A549 (cell line): Measurements from ENCODE around the gene WIPF3.

Experiments used
- CEBPB ChIP-seq, 2 experiments: fragments of >200 bp in 1 of 2; sonication (Bioruptor Twin) in 1 of 2; formaldehyde crosslinking in 1 of 2; IDR thresholded peaks; 2 replicates each; pipeline ENCODE4 v1.6.1; 2012 to 2016
- EP300 ChIP-seq, 2 experiments: fragments of >200 bp; sonication (Bioruptor Twin); formaldehyde crosslinking; IDR thresholded peaks; 2 replicates in 1 of 2; 3 replicates in 1 of 2; pipeline ENCODE4 v1.6.1; 2016 to 2017
- ESRRA ChIP-seq: fragments of 150-350 bp; IDR thresholded peaks from 2 replicates; pipeline ENCODE4 v1.6.1; 2014; ENCODE audit warnings: mild to moderate bottlenecking, low read length, borderline replicate concordance
- GATA3 ChIP-seq: IDR thresholded peaks from 2 replicates; pipeline ENCODE4 v1.6.1; 2012; ENCODE audit warnings: borderline replicate concordance
- HOXA7 ChIP-seq: fragments of 250-450 bp; sonication (Bioruptor Pico); IDR thresholded peaks from 2 replicates; pipeline ENCODE4 v1.5.0; 2020; ENCODE audit warnings: mild to moderate bottlenecking, moderate library complexity
- KDM5A ChIP-seq: fragments of 200-600 bp; sonication (generic); IDR thresholded peaks from 2 replicates; pipeline ENCODE4 v1.6.1; 2016; ENCODE audit warnings: antibody characterized with exemption, mild to moderate bottlenecking
- MYC ChIP-seq: IDR thresholded peaks from 2 replicates; pipeline ENCODE4 v1.6.1; 2012; ENCODE audit warnings: mild to moderate bottlenecking, inconsistent platforms, low read length, improper control_type of control experiment, borderline replicate concordance
- POLR2A ChIP-seq: IDR thresholded peaks from 2 replicates; pipeline ENCODE4 v1.6.1; 2012; ENCODE audit warnings: mild to moderate bottlenecking, low read length
- RAD21 ChIP-seq, 2 experiments: fragments of >200 bp in 1 of 2; sonication (Bioruptor Twin) in 1 of 2; formaldehyde crosslinking in 1 of 2; IDR thresholded peaks in 1 of 2; conservative IDR thresholded peaks in 1 of 2; 2 replicates in 1 of 2; 3 replicates in 1 of 2; pipeline ENCODE4 v1.6.1; 2012 to 2018; ENCODE audit warnings: inconsistent platforms in 1 of 2
- RCOR1 ChIP-seq: fragments of 150-350 bp; IDR thresholded peaks from 2 replicates; pipeline ENCODE4 v1.6.1; 2014; ENCODE audit warnings: antibody characterized with exemption, low read length, low read depth
- ZSCAN20 ChIP-seq: fragments of 250-450 bp; sonication (Bioruptor Pico); IDR thresholded peaks from 2 replicates; pipeline ENCODE4 v1.8.0; 2022; ENCODE audit warnings: mild to moderate bottlenecking, moderate library complexity
- TF ChIP-seq, protein P1 (sequence below): fragments of >200 bp; sonication (Bioruptor Twin); formaldehyde crosslinking; IDR thresholded peaks from 3 replicates; pipeline ENCODE4 v1.5.1; 2016
- TF ChIP-seq, protein P2 (sequence below): fragments of >200 bp; sonication (Bioruptor Twin); formaldehyde crosslinking; IDR thresholded peaks from 2 replicates; pipeline ENCODE4 v1.6.1; 2016

DNA sequence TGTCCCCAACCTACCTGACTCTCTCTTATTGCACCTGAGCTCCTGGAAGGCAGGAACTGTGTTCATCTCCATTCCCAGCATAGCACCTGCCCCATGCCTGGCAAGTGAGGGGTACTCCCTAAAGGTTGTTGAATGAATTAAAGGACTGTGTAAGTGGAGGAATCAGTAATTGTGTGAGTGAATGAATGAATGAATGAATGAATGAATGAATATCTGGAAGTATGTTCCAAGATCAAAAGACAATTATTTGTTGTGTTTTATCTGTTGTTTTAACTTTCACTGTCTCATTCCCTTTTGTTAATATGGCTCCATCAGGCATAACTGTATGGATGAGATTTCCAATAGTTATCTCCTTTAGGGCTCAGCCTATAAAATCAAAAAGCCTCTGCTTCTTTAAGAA, 4.0 kb downstream of the WIPF3 start:
- TF ChIP-seq RAD21 (conservative IDR thresholded peaks at IDR 0.05 in 1 of 2, IDR thresholded peaks at IDR 0.05 in 1 of 2): no peak
- TF ChIP-seq, protein P1, sequence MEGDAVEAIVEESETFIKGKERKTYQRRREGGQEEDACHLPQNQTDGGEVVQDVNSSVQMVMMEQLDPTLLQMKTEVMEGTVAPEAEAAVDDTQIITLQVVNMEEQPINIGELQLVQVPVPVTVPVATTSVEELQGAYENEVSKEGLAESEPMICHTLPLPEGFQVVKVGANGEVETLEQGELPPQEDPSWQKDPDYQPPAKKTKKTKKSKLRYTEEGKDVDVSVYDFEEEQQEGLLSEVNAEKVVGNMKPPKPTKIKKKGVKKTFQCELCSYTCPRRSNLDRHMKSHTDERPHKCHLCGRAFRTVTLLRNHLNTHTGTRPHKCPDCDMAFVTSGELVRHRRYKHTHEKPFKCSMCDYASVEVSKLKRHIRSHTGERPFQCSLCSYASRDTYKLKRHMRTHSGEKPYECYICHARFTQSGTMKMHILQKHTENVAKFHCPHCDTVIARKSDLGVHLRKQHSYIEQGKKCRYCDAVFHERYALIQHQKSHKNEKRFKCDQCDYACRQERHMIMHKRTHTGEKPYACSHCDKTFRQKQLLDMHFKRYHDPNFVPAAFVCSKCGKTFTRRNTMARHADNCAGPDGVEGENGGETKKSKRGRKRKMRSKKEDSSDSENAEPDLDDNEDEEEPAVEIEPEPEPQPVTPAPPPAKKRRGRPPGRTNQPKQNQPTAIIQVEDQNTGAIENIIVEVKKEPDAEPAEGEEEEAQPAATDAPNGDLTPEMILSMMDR: no peak
- no peak for TF ChIP-seq ZSCAN20 (CRISPR knock-in tag)
- no peak for TF ChIP-seq EP300 (IDR thresholded peaks at IDR 0.05)
- no peak for TF ChIP-seq MYC
- no peak for TF ChIP-seq POLR2A
- TF ChIP-seq KDM5A: no peak
- TF ChIP-seq GATA3: no peak
- no peak for TF ChIP-seq RCOR1
- no peak for TF ChIP-seq ESRRA
- TF ChIP-seq, protein P2, sequence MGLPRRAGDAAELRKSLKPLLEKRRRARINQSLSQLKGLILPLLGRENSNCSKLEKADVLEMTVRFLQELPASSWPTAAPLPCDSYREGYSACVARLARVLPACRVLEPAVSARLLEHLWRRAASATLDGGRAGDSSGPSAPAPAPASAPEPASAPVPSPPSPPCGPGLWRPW: no peak
- no peak for TF ChIP-seq CEBPB (IDR thresholded peaks at IDR 0.05)
- TF ChIP-seq HOXA7 (CRISPR knock-in tag): no peak
